DND-41 (cell line): ENCODE data around the gene CARS1.

Experiments
- ATAC-seq: fragments of 200-7000 bp; cut with Tn5 transposase; 3 replicates; pipeline ENCODE4 v1.9.1; 2021; ENCODE audit warnings: low read depth; ENCODE audit not compliant: insufficient read depth
- DNase-seq: peaks from one replicate; pipeline ENCODE4 v3.0.0-alpha.2; 2020
- H2AFZ ChIP-seq: 2 replicates; pipeline ENCODE4 v1.6.0; 2012; ENCODE audit warnings: low read depth, low read length
- H3K27ac ChIP-seq: 2 replicates; pipeline ENCODE4 v1.5.1; 2012; ENCODE audit warnings: low read length, inconsistent platforms
- H3K27me3 ChIP-seq: fragments of 200-600 bp; sonication (generic); 2 replicates; pipeline ENCODE4 v1.6.0; 2012; ENCODE audit warnings: low read length, mild to moderate bottlenecking, inconsistent platforms; ENCODE audit not compliant: insufficient read depth, poor library complexity
- H3K36me3 ChIP-seq: 2 replicates; pipeline ENCODE4 v1.5.1; 2012; ENCODE audit warnings: low read length, inconsistent platforms; ENCODE audit not compliant: insufficient read depth
- H3K4me1 ChIP-seq: 2 replicates; pipeline ENCODE4 v1.5.1; 2012; ENCODE audit warnings: mild to moderate bottlenecking, low read length; ENCODE audit not compliant: insufficient read depth
- H3K4me2 ChIP-seq: 2 replicates; pipeline ENCODE4 v1.6.0; 2012; ENCODE audit warnings: mild to moderate bottlenecking, moderate library complexity, low read length, inconsistent platforms; ENCODE audit not compliant: insufficient read depth
- H3K4me3 ChIP-seq, 2 experiments: fragments of 200-600 bp in 1 of 2; shearing (Covaris generic) in 1 of 2; 2 replicates each; pipeline ENCODE4 v1.5.1; 2012 to 2016; ENCODE audit warnings: inconsistent platforms in 2 of 2, low read length in 2 of 2, mild to moderate bottlenecking in 2 of 2, low read depth in 1 of 2, moderate library complexity in 1 of 2
- H3K79me2 ChIP-seq: 2 replicates; pipeline ENCODE4 v1.6.0; 2012; ENCODE audit warnings: low read length, inconsistent platforms; ENCODE audit not compliant: insufficient read depth
- H3K9ac ChIP-seq: 2 replicates; pipeline ENCODE4 v1.6.0; 2012; ENCODE audit warnings: low read depth, mild to moderate bottlenecking, inconsistent platforms, low read length, moderate library complexity
- H3K9me3 ChIP-seq: 2 replicates; pipeline ENCODE4 v1.5.1; 2012; ENCODE audit warnings: low read length, moderate library complexity, mild to moderate bottlenecking, inconsistent platforms; ENCODE audit not compliant: insufficient read depth, severe bottlenecking
- H4K20me1 ChIP-seq: 2 replicates; pipeline ENCODE4 v1.6.0; 2012; ENCODE audit warnings: low read length; ENCODE audit not compliant: insufficient read depth
- CTCF ChIP-seq: IDR thresholded peaks from 2 replicates; pipeline ENCODE4 v1.5.1; 2012; ENCODE audit warnings: borderline replicate concordance, low read length, moderate library complexity, mild to moderate bottlenecking; ENCODE audit not compliant: poor library complexity, severe bottlenecking; ENCODE audit errors: extremely low read depth
- EZH2 ChIP-seq: IDR thresholded peaks from 3 replicates; pipeline ENCODE4 v1.6.1; 2012; ENCODE audit warnings: borderline replicate concordance, low read depth, mild to moderate bottlenecking, moderate library complexity, low read length, inconsistent platforms; ENCODE audit not compliant: severe bottlenecking

CARS1 gene

GRCh38 chr11:2994336-2994730, 62.9 kb downstream of the CARS1 start:
- Histone ChIP-seq H3K4me2 (no peak overlapping the region), H3K9me3 (no peaks in the 10 kb centered on the region), H4K20me1 (peaks cover 16% of the 10 kb centered on the region; the same call in 1 of the 2 replicates), H3K36me3 (no peaks in the 10 kb centered on the region; the same call in 1 of the 2 replicates), H3K27ac (no peak overlapping the region), H3K4me1 (peaks cover 24% of the 10 kb centered on the region), H3K9ac (no peak overlapping the region), H3K27me3 (no peaks in the 10 kb centered on the region), H3K79me2 (peaks cover 35% of the 10 kb centered on the region), H2AFZ (no peak overlapping the region), H3K4me3 (no peak overlapping the region)
- no peak for ATAC-seq
- no peak for DNase-seq
- TF ChIP-seq CTCF (no peak), EZH2 (no peak)

GRCh38 chr11:2992997-2993325, 64.3 kb downstream of the CARS1 start:
- peak overlapping the region; percentile 92 for H3K4me2 ChIP-seq
- no peaks in the 10 kb centered on the region for H3K27me3 ChIP-seq
- H3K27ac ChIP-seq = peak overlapping the region; percentile 85
- H4K20me1 ChIP-seq = peaks cover 29% of the 10 kb centered on the region
- peak overlapping the region; percentile 94 for H3K9ac ChIP-seq
- H3K79me2 ChIP-seq = peaks cover 48% of the 10 kb centered on the region
- peaks cover 8% of the 10 kb centered on the region for H3K36me3 ChIP-seq
- peak overlapping the region; percentile 97 for H2AFZ ChIP-seq
- DNase-seq (no peak), ATAC-seq (peak; percentile 18)
- peak overlapping the region; percentile 69 to 74 for H3K4me3 ChIP-seq
- peaks cover 38% of the 10 kb centered on the region for H3K4me1 ChIP-seq
- no peak for TF ChIP-seq EZH2
- H3K9me3 ChIP-seq = no peaks in the 10 kb centered on the region

GRCh38 chr11:2992234-2992996, 64.8 kb downstream of the CARS1 start, which contains the start of gene NAP1L4:
NAP1L4 (minus strand) TSS chr11:2992329; CDS start chr11:2979220, 13,109 bp downstream.
- H3K36me3 ChIP-seq = peaks cover 13% of the 10 kb centered on the region
- peak; percentile 98 for DNase-seq
- no peaks in the 10 kb centered on the region for H3K27me3 ChIP-seq
- TF ChIP-seq CTCF = no peak
- TF ChIP-seq EZH2 = no peak
- H3K4me1 ChIP-seq = peaks cover 42% of the 10 kb centered on the region
- peak within 1 kb of the TSS; percentile 92 for H3K4me2 ChIP-seq
- peak within 1 kb of the TSS; percentile 94 for H3K9ac ChIP-seq
- H2AFZ ChIP-seq = peak within 1 kb of the TSS; percentile 97
- H3K9me3 ChIP-seq = no peaks in the 10 kb centered on the region
- H3K4me3 ChIP-seq = peak within 1 kb of the TSS; percentile 74 to 99
- H3K79me2 ChIP-seq = peaks cover 54% of the 10 kb centered on the region
- peaks cover 34% of the 10 kb centered on the region for H4K20me1 ChIP-seq
- ATAC-seq = peak; percentile 90
- H3K27ac ChIP-seq = peak within 1 kb of the TSS; percentile 85

- H3K9ac ChIP-seq = peak overlapping the region; percentile 94
- H3K9me3 ChIP-seq = no peaks in the 10 kb centered on the region
- H3K36me3 ChIP-seq = peaks cover 18% of the 10 kb centered on the region
- H3K4me2 ChIP-seq = peak overlapping the region; percentile 77
- H4K20me1 ChIP-seq = peaks cover 40% of the 10 kb centered on the region
- TF ChIP-seq EZH2 = no peak
- TF ChIP-seq CTCF = no peak
- ATAC-seq (peak; percentile 35), DNase-seq (no peak)
- H3K79me2 ChIP-seq = peaks cover 61% of the 10 kb centered on the region
- H3K27me3 ChIP-seq = no peaks in the 10 kb centered on the region
- H3K27ac ChIP-seq = peak overlapping the region; percentile 84
- peak overlapping the region; percentile 74 to 99 for H3K4me3 ChIP-seq
- peaks cover 45% of the 10 kb centered on the region for H3K4me1 ChIP-seq
- H2AFZ ChIP-seq = peak overlapping the region; percentile 67
These were observed 65.6 kb downstream of the CARS1 start for GRCh38 chr11:2991452-2992233.
